HT-29 (cell line): ENCODE data around the gene RBBP9. TPM values are rescaled to one million over a fixed set of nuclear protein-coding genes. Genes with fewer than 3 reads are reported as not detected.
"Not testable (repeated sequence)": the region's sequence is repeated elsewhere in the genome, so short reads cannot be mapped to it uniquely, and the experiment has no call there.

Experiments used
- DNase-seq: peaks from one replicate; pipeline ENCODE4 v3.0.0-alpha.2; 2015; ENCODE audit warnings: low spot score
- small RNA-seq: library from RNA; depleted of rRNA; stranded (forward); fragments of <200 nt; gene quantifications from one replicate; pipeline ENCODE3, GENCODE V24; 2014
- total RNA-seq: library from RNA; depleted of rRNA; stranded (reverse); fragments of >200 nt; shearing (Covaris generic); gene quantifications from 2 replicates; pipeline ENCODE4 v1.2.3, GENCODE V29; 2014; rRNA removed

RBBP9 gene
- total RNA-seq, 1 experiment from 2014 or later = 9.0 TPM

DNA sequence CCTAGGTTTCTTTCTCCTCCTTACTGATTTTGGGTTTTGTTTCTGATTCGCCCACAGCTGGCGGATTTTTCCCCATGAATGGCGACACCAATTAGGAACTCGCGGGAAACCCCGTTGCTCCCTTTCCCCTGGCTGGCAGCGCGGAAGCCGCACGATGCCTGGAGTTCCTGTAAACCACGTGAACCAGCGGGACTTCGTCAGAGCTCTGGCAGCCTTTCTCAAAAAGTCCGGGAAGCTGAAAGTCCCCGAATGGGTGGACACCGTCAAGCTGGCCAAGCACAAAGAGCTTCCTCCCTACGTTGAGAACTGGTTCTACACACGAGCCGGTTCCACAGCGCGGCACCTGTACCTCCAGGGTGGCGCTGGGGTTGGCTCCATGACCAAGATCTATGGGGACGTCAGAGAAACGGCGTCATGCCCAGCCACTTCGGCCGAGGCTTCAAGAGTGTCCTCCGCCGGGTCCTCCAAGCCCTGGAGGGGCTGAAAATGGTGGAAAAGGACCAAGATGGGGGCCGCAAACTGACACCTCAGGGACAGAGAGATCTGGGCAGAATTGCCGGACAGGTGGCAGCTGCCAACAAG lies 7.5 kb upstream of the RBBP9 start:
- no peak for DNase-seq

DNA sequence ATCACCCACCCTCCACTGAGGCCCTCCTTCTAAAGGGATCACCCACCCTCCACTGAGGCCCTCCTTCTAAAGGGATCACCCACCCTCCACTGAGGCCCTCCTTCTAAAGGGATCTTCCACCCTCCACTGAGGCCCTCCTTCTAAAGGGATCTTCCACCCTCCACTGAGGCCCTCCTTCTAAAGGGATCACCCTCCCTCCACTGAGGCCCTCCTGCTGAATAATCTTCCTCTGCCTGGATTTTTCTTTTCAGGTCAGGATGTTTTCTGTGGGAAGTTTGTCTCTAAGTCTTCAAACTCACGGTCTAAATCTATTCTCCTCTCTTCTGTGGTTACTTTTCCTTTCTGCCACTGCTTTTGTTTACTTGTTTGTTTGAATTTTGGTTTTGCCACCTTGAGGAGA lies 4.6 kb upstream of the RBBP9 start:
- DNase-seq = not testable (repeated sequence)

DNA sequence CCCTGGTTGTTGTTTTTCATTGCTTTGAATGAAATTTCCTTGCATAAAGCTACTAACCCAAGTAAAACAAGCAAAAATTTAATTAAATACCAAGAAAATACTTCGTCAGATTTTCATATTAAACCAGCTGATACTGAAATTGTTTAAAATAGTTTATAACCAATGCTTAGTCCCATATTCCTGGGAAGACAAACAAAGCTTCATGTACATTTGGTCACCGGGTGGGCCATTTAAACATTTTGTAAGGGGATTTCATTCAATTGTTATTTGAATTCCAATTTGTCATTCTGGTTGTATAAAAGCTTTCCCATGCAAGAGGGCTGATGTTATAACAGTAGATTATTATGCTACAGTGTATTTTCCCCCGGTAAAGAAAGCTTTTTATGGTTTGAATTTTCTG lies 578 bp upstream of the RBBP9 start:
- DNase-seq = no peak

- DNase-seq = no peak
These were observed 983 bp downstream of the RBBP9 start for GRCh38 chr20:18496042-18496441.

- no peak for DNase-seq
These were observed 8.7 kb downstream of the RBBP9 start for GRCh38 chr20:18488301-18488700.

- no peak for DNase-seq
These were observed 15.4 kb downstream of the RBBP9 start for GRCh38 chr20:18481596-18481995.

DNA sequence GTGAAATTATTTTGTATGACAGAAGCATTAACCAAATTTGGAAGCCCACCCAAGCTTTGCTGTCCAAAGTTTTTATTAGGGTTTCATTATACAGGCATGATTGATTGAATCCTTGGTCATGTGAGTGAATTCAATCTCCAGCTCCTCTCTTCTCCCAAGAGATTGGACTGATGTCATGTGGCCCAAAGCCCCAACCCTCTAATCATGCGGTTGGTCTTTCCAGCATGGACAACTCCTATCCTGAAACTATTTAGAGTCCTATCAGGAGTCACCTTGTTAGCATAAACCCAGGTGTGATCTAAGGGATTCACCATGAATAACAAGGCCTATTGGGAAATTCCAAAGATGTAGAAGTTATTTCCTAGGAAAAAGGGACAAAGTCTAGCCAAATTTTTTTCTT lies 19.2 kb downstream of the RBBP9 start:
- DNase-seq = no peak

DNA sequence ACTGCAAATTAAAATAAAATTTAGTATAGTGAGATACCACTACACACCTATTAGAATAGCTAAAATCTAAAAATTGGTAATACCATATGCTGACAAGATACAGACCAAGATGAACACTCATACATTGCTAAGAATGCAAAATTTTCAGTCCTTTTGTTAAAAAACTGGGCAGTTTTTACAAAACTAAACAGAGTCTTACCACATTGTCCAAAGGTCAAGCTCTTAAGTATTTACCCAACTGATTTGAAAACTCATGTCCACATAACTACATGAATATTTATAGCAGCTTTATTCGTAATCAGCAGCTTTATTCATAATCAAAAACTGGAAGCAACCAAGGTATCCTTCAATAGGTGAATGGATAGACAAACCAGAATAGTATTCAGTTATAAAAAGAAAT lies 19.8 kb downstream of the RBBP9 start:
- DNase-seq = no peak

- peak; percentile 95 for DNase-seq
These were observed 29.9 kb downstream of the RBBP9 start, which contains the start of the genes DZANK1 and POLR3F for GRCh38 chr20:18466894-18467730. DZANK1 (minus strand) TSS chr20:18467030; CDS start chr20:18465358, 1,672 bp downstream. POLR3F (plus strand) TSS chr20:18467390; CDS start chr20:18467507, 117 bp downstream.

- no peak for DNase-seq
These were observed 30.5 kb downstream of the RBBP9 start for GRCh38 chr20:18466574-18466893.

DNA sequence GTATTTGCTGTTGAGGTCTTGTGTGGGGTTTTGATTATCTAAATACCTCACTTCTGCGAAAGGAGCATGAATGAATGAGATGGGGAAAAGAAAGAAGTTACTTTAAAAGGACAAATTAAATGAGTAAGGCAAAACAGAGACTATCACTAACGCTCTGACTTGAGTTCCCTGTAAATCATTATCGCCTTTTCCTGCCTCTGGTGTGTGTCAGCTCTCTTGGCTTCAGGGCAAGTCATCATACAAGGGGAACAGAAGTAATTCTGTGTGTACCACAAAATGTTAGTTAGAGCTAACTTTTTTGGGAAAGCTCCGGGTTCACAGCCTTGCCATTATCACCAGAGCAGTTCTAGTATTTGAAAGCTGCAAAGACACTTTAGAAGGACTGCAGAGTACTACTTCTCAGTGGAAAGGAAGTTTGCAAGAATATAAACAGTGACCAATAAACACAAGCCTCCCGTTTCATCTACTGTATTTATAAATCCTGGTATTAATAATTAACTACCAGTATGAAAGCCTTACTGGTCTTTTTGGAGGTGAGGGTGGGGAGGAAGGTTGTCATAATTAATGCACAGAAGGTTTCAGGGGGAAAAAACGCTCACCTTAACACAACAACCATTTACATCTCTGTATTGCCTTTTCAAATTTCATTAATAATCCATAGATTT lies 31.4 kb downstream of the RBBP9 start:
- no peak for DNase-seq

DNA sequence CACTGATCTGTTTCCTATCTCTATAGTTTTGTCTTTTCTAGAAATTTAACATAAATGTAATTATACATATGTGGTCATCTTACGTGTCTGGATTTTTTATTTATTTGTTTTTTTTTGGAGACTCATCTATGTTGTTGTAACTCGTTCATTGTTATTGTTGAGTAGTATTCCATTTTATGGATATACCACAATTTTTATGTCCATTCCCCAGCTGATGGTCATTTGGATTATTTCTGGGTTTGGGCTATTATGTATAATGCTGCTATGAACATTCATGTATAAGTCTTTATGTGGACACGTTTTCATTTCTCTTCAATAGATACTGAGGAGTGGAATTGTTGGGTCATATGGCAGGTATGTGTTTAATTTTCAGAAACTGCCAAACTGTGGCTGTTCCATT lies 40.4 kb downstream of the RBBP9 start:
- no peak for DNase-seq

DNA sequence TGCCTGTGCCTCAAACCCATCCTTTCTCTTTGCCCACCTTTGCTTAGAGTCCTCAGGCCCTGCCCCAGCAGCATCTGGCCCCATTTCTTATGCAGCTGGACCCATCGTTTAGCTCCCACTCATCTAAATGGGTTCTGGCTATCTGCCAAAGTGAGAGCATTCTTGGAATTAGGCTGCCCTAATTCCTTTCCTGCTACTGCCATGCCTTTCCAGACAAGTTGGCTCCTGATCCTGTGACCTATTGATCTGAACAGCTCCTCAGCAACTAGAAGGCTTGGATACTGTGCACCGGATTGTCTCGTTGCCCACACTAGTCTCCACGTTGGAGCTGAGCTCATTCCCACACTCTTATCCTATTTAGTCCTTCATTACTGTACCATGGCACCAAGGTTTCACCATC lies 53.1 kb downstream of the RBBP9 start:
- DNase-seq = no peak

GRCh38 chr20:18440403-18440802 lies 56.6 kb downstream of the RBBP9 start:
- DNase-seq = no peak

DNA sequence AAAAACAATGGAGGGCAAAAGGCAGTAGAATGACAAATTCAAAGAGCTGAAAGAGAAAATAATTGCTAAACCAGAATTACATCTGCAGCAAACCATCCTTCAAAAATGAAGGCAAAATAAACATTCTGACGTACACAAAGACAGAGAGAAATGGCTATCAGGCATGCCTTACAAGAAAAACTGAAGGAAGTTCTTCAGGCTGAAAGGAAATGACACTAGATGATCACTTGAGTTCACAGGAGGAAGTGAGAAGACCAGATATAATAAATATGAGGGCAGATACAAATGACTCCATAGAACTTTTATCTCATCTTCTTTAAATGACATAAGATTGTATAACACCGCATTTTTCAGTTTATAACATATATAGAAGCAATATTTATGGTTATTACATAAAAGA lies 60.2 kb downstream of the RBBP9 start:
- no peak for DNase-seq

Small RNA genes within 50 kb of the gene (small RNA-seq; reads per million reads assigned to genes)
- gene MIR3192 = not detected

Other genes with a start within 250 kb of the RBBP9 start
- gene ZNF133, start 208.7 kb downstream of the RBBP9 start, total RNA-seq = 9.9 and 11.3 TPM in 2 replicates
- gene DZANK1, start 30.2 kb downstream of the RBBP9 start, total RNA-seq = 0.83 and 1.5 TPM in 2 replicates
- gene POLR3F, start 29.8 kb downstream of the RBBP9 start, total RNA-seq = 12.9 and 18.3 TPM in 2 replicates
- 66.0 and 74.5 TPM in 2 replicates for gene SEC23B, start 10.7 kb upstream of the RBBP9 start, total RNA-seq
- gene SMIM26, start 70.2 kb upstream of the RBBP9 start, total RNA-seq = 90.8 and 94.2 TPM in 2 replicates
- gene DTD1, start 90.8 kb upstream of the RBBP9 start, total RNA-seq = 48.0 and 50.0 TPM in 2 replicates